Fibroblast of skin of left quadriceps (primary cell): ENCODE data around the gene RFC4.
"Not testable (repeated sequence)": the region's sequence is repeated elsewhere in the genome, so short reads cannot be mapped to it uniquely, and the experiment has no call there.

Experiments used
- DNase-seq, 2 experiments: peaks; one replicate each; pipeline ENCODE4 v3.0.0-alpha.2; 2013; ENCODE audit warnings: low read depth in 2 of 2

Gene RFC4

DNA sequence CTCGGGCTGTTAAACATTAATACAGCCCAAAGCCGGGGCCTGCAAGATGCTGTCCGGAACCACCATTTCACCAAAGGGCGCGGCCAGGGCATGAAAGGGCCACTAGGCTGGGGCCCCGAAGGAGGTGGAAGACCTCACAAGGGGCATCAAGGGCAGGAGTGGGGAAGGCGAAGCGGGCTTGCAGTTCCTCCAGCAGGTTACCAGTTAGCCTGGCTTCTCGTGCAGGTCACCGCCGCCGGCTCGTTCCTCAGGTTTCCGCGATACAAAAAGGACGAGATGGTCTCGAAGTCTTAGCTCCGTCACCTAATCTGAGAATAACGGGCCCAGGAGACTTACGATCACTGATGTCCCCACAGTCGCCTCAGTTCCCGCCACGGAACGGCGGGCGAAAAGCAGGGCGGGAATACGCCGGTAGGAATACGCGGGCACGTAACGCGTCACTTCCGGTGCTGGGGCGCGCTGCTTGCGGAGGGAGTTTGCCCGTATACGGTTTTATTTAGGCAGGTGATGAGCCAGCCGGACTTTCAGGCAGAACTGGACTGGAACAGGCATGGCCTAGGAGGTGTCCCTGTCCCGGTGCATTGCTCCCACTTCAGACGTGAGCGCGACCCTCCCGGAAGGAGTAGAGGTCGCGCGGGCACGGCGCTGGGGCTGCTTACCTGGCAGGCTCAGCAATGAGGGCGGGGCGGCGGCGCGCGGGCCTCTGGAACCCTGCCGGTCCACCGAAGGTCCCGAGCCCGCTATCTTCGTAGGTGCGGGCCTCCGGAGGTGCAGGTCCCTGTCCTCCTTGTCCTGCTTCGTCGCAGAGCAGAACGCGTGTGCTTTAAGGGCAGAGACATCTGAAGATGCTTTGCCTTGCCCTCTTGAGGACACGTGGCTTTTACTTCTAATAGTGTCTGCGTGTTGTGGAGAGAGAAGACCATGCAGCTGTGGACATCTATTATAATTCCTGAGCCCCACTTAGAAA lies at the start of gene RFC4:
Gene RFC4 (minus strand): TSS at position 394 of the 967 bp plus-strand sequence. CDS start 1,769 bp downstream, outside the sequence.
- peak in 1 of 2 experiments; percentile 25 for DNase-seq

GRCh38 chr3:186854954-186855353 lies 48.7 kb upstream of the RFC4 start:
- no peak for DNase-seq

DNA sequence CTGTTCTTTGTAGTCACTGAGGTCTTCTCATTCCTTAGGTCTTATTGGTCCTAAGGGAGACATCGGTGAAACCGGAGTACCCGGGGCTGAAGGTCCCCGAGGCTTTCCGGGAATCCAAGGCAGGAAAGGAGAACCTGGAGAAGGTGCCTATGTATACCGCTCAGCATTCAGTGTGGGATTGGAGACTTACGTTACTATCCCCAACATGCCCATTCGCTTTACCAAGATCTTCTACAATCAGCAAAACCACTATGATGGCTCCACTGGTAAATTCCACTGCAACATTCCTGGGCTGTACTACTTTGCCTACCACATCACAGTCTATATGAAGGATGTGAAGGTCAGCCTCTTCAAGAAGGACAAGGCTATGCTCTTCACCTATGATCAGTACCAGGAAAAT lies 47.9 kb upstream of the RFC4 start:
- DNase-seq = no peak

DNA sequence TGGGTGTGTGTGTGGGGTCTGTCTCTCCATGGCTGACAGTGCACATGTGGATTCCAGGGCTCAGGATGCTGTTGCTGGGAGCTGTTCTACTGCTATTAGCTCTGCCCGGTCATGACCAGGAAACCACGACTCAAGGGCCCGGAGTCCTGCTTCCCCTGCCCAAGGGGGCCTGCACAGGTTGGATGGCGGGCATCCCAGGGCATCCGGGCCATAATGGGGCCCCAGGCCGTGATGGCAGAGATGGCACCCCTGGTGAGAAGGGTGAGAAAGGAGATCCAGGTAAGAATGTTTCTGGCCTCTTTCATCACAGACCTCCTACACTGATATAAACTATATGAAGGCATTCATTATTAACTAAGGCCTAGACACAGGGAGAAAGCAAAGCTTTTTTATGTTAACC lies 46.7 kb upstream of the RFC4 start:
- DNase-seq = no peak

DNA sequence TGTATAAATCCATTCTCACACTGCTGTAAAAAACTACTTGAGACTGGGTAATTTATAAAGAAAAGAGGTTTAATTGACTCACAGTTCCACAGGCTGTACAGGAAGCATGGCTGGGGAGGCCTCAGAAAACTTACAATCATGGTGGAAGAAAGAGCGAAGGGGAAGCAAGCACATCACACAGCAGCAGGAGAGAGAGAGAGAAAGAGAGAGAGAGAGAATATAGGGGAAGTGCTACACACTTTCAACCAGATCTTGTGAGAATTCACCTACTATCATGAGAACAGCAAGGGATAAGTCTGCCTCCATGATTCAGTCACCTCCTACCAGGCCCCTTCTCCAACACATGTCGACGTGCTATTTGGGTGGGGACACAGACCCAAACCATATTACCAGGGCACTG lies 45.6 kb upstream of the RFC4 start:
- DNase-seq = not testable (repeated sequence)

DNA sequence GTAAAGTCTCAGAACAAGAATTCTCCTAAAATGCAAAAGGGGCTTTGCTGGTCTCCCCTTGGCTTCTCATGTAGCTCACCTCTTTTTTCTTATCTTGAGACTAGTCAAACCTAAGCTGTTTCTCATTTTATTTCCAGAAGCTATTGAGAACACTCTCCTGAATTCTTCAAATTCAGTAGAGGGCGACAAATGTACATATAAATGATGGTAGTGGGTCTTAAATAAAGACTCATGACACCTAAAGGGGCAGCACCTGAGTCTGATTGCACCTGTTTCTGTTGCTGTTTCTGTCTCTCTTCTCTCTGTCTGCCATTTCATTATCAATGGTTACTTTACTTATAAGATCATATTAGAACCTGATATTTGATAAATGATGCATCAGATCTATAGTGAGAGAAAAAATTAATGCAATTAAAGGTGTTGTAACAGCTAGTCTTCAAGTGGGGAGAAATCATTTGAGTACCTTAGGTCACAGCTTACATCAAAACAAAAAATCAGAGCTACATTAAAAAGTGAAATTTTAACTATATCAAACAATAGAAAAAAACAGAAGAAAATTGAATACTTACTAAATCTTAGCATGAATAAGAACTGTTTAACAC lies 43.2 kb upstream of the RFC4 start:
- DNase-seq = no peak

DNA sequence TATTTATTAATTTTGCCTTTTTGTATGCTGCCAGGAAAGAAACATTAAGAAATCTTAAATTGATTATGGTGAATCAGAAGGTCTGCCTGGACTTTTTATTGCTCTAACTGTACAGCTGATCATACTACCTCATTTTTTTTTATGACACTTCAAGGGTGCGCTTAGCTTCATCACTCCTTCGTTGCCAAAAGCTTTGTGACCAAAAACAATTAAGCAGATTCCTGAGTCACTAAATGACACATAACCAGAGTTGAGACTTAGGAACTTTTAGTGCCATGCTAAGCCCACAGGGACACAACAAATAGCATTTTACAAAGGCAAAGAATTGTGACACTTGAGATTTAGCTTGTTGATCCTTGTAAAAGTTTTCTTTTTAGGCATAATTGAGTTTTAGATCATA lies 41.2 kb upstream of the RFC4 start:
- DNase-seq = no peak

GRCh38 chr3:186845756-186846155 lies 39.5 kb upstream of the RFC4 start:
- DNase-seq = no peak

- no peak for DNase-seq
These were observed 38.6 kb upstream of the RFC4 start for GRCh38 chr3:186844908-186845307.

DNA sequence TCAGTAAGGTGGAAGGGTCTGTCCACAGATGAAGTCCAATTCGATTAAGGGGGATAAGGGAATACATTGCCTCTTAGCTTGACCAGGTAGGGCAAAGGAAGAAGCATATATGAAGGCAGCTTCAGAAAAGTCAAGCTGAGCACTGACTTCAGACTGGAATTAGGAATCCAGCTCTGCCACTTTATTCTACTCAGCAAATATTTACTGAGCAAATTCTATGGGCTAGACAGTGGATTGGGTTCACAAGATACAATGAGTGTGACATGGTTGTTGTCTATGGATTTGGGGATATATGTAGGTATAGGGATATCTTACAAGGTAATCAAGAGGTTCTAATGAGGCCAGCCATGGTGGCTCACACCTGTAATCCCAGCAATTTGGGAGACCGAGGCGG lies 36.8 kb upstream of the RFC4 start:
- DNase-seq = no peak

- DNase-seq = no peak
These were observed 36.2 kb upstream of the RFC4 start, which contains the start of gene ADIPOQ for GRCh38 chr3:186842426-186843038. Gene ADIPOQ, plus strand, starts transcription at chr3:186842710. Its CDS starts 10,349 bp downstream, at chr3:186853059.

DNA sequence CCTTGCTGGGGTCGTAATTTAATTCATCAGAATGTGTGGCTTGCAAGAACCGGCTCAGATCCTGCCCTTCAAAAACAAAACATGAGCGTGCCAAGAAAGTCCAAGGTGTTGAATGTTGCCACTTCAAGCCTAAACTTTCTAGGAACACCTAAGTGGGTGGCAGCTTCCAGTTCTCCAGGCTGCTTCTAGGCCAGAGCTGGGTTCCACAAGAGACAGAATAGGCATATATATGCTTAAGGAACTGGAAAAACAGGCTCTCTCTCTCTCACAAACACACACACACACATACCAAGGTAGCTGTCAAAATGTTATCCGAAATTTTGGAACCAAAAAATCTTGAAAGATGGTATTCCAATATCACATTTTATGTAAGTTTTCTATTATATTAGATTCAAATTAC lies 35.3 kb upstream of the RFC4 start:
- DNase-seq = no peak

GRCh38 chr3:186839874-186840641 lies 33.8 kb upstream of the RFC4 start:
- DNase-seq = peak in 1 of 2 experiments; percentile 17

- no peak for DNase-seq
These were observed 26.0 kb upstream of the RFC4 start for GRCh38 chr3:186832276-186832675.

DNA sequence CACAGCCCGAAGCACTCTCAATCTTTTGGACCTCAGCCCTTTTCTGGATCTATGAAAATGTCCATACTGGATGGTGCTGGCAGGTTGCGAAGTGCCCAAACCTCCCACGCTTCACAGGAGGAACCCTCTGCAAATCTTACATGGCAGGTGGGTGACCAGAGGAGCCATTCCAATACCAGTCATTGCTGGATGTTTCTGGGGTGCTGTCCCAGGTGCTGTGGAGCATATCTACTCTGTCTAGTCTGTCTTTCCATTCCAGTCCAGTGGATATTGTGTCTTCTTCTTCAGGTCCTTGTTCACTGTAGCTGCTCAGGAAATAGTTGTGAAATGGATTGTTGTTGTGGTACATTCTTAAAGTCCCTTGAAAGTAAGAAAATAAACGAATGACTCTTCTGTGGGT lies 25.5 kb upstream of the RFC4 start:
- DNase-seq = no peak

- DNase-seq = no peak
These were observed 22.1 kb upstream of the RFC4 start for GRCh38 chr3:186828340-186828739.

- peak; percentile 65 for DNase-seq
These were observed 20.9 kb upstream of the RFC4 start for GRCh38 chr3:186826976-186827857.

- no peak for DNase-seq
These were observed 20.2 kb upstream of the RFC4 start for GRCh38 chr3:186826410-186826975.

DNA sequence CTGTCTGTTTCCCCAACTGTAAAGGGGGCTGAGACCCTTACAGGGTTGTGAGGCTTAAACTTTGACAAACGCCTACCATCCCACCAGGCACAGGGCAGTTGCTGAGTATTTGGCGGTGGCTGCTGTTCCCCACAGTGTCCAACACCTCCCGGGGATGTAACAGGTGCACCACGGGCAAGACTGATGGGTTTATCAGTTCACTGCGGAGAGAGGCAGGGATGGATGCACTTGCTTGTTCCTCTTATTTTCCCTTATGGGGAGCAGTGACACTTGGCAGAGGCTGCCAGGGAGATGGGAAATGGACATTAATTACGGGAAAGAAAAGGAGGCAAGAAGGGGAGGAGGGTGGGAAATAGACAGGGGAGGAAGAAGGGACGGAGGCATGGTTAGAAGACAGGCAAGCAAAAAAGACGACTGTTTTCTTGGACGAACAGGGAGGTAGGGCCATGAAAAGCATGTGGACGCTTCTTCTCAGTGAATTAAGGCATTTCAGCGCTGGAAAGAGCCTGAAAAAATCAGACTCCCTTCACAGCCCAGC lies 19.7 kb upstream of the RFC4 start:
- no peak for DNase-seq

DNA sequence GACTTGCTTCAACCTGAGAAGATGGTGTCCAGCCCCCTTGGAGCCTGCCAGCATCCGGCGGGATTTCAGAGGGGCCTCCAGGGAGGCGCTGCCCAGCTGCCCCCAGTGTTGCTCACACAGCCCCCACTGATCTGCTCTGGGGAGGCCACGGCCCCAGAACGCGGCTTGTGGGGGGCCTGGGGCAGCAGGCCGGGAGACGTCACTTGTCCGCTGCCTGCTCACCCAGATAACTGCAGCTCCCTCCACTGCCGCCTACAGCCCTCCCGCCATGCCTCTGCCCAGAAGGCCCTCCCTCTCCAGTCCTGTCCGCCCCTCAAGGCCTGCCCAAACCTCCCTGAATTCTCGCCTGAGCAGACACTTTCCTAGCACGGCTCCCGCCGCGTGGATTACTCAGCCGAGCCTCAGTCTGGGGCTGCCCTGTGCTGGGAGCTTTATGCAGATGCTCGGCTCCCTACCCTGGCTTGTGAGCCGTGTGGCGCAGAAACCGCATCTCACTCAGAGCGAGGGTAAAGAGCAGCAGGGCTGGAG lies 19.1 kb upstream of the RFC4 start:
- peak in 1 of 2 experiments; percentile 34 for DNase-seq
